ENCODE measurements around the gene UBE2Q1.

DNA sequence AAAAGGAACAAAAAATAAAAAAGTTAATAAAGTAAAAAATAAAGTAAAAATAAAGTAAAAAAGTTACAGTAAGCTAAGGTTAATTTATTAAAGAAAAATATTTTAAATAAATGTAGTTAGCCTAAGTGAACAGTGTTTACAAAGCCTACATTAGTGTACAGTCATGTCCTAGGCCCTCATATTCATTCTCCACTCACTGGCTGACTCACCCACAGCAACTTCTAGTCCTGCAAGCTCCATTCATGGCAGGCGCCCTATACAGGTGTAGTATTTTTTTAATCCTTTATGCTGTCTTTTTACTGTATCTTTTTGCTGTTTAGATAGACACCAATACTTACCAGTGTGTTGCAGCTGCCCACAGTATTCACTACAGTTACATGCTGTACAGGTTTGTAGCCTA is 37.2 kb upstream of the UBE2Q1 start:
- TF ChIP-seq, protein P1, sequence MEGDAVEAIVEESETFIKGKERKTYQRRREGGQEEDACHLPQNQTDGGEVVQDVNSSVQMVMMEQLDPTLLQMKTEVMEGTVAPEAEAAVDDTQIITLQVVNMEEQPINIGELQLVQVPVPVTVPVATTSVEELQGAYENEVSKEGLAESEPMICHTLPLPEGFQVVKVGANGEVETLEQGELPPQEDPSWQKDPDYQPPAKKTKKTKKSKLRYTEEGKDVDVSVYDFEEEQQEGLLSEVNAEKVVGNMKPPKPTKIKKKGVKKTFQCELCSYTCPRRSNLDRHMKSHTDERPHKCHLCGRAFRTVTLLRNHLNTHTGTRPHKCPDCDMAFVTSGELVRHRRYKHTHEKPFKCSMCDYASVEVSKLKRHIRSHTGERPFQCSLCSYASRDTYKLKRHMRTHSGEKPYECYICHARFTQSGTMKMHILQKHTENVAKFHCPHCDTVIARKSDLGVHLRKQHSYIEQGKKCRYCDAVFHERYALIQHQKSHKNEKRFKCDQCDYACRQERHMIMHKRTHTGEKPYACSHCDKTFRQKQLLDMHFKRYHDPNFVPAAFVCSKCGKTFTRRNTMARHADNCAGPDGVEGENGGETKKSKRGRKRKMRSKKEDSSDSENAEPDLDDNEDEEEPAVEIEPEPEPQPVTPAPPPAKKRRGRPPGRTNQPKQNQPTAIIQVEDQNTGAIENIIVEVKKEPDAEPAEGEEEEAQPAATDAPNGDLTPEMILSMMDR (IDR thresholded peaks at IDR 0.05; ENCODE audit: low read depth, low read length, missing input control) = no peak
- TF ChIP-seq FOXA1 (IDR thresholded peaks at IDR 0.05) = no peak
